HCT116 (cell line): ENCODE data around the gene HSCB.
"Not testable (repeated sequence)": the region's sequence is repeated elsewhere in the genome, so short reads cannot be mapped to it uniquely, and the experiment has no call there.

Experiments used
- CTCF ChIP-seq, 3 experiments: fragments of 200-600 bp in 1 of 3; sonication (generic) in 1 of 3; IDR thresholded peaks in 2 of 3; conservative IDR thresholded peaks in 1 of 3; 2 replicates each; pipeline ENCODE4 v1.5.1; 2012 to 2017; ENCODE audit warnings: low read depth in 2 of 3, low read length in 2 of 3, antibody characterized with exemption in 1 of 3, borderline replicate concordance in 1 of 3, control low read depth in 1 of 3, mild to moderate bottlenecking in 1 of 3, mixed read lengths in 1 of 3, mixed run types in 1 of 3, moderate library complexity in 1 of 3; ENCODE audit not compliant: insufficient read depth in 1 of 3
- POLR2A ChIP-seq: IDR thresholded peaks from 2 replicates; pipeline ENCODE4 v1.7.0; 2011; ENCODE audit warnings: borderline replicate concordance; ENCODE audit not compliant: insufficient read depth, insufficient read length; ENCODE audit errors: extremely low read depth
- RAD21 ChIP-seq: IDR thresholded peaks from 2 replicates; pipeline ENCODE4 v1.6.1; 2012; ENCODE audit warnings: low read depth, mild to moderate bottlenecking
- TF ChIP-seq, protein P1 (sequence below): IDR thresholded peaks from 2 replicates; pipeline ENCODE4 v1.6.1; 2012; ENCODE audit warnings: low read depth

DNA sequence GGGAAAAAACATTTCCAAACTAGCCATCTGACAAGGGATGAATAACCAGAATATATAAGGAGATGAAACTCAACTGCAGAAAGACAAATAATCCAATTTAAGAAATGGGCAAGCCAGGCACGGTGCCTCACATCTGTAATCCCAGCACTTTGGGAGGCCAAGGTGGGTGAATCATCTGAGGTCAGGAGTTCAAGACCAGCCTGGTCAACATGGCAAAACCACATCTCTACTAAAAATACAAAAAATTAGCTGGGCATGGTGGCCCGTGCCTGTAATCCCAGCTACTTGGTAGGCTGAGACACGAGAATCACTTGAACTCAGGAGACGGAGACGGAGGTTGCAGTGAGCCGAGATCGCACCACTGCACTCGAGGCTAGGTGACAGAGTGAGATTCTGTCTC is 3.0 kb upstream of the HSCB start:
- TF ChIP-seq POLR2A; CTCF (IDR thresholded peaks at IDR 0.05 in 2 of 3, conservative IDR thresholded peaks at IDR 0.05 in 1 of 3; ENCODE audit: borderline replicate concordance in 1 of 3, insufficient read depth in 1 of 3, low read depth in 2 of 3, low read length in 2 of 3); RAD21: not testable (repeated sequence)
- TF ChIP-seq, protein P1, sequence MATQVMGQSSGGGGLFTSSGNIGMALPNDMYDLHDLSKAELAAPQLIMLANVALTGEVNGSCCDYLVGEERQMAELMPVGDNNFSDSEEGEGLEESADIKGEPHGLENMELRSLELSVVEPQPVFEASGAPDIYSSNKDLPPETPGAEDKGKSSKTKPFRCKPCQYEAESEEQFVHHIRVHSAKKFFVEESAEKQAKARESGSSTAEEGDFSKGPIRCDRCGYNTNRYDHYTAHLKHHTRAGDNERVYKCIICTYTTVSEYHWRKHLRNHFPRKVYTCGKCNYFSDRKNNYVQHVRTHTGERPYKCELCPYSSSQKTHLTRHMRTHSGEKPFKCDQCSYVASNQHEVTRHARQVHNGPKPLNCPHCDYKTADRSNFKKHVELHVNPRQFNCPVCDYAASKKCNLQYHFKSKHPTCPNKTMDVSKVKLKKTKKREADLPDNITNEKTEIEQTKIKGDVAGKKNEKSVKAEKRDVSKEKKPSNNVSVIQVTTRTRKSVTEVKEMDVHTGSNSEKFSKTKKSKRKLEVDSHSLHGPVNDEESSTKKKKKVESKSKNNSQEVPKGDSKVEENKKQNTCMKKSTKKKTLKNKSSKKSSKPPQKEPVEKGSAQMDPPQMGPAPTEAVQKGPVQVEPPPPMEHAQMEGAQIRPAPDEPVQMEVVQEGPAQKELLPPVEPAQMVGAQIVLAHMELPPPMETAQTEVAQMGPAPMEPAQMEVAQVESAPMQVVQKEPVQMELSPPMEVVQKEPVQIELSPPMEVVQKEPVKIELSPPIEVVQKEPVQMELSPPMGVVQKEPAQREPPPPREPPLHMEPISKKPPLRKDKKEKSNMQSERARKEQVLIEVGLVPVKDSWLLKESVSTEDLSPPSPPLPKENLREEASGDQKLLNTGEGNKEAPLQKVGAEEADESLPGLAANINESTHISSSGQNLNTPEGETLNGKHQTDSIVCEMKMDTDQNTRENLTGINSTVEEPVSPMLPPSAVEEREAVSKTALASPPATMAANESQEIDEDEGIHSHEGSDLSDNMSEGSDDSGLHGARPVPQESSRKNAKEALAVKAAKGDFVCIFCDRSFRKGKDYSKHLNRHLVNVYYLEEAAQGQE, result not testable (repeated sequence)
